ENCODE measurements around the gene IL4I1.

Gene IL4I1

GRCh38 chr19:49850221-49850486 is 46.5 kb downstream of the IL4I1 start:
- DNase-seq (ENCODE audit: low read depth) = no peak

GRCh38 chr19:49849433-49850220 is 47.1 kb downstream of the IL4I1 start:
- no peak for DNase-seq (ENCODE audit: low read depth)

DNA sequence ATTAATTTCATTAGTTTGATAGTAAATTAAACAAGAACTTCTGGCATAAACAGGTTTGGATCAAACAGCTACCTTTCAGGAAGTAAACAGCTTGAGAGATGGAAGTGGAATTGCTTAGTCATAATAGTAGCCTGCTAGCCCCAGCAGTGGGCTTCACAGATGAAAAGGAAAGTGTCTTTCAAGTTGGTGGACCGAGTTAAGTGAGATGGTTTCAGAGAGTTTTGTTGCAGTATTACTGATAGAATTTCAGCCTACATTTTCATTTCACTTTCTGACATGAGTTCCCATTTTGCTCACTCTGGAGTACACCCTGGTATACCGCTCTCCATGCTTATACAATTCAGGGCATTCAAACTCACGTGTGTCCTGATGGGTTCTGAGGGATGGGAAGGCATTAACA is 47.7 kb downstream of the IL4I1 start:
- no peak for DNase-seq (ENCODE audit: low read depth)

GRCh38 chr19:49847731-49848696 is 48.7 kb downstream of the IL4I1 start:
- no peak for DNase-seq (ENCODE audit: low read depth)

- DNase-seq (ENCODE audit: low read depth) = no peak
Observed at GRCh38 chr19:49846408-49846807, 50.3 kb downstream of the IL4I1 start.

- no peak for DNase-seq (ENCODE audit: low read depth)
Observed at GRCh38 chr19:49845414-49845813, 51.3 kb downstream of the IL4I1 start.

- DNase-seq (ENCODE audit: low read depth) = no peak
Observed at GRCh38 chr19:49844138-49845095, 52.3 kb downstream of the IL4I1 start.

DNA sequence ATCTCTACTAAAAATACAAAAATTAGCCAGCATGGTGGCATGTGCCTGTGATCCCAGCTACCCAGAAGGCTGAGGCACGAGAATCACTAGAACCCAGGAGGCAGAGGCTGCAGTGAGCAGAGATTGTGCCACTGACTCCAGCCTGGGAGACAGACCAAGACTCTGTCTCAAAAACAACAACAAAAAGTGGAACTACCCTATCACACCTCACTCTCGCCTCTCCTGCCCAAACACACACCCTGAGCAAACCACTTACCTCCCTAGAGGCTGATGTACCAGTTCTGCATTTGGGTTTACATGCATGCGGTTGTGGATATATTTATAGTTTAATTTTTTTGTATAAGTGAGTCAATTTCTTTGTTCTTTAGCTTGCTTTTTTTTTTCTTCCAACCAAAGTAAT is 53.4 kb downstream of the IL4I1 start:
- DNase-seq (ENCODE audit: low read depth) = no peak

GRCh38 chr19:49840736-49841249 is 55.9 kb downstream of the IL4I1 start:
- no peak for DNase-seq (ENCODE audit: low read depth)

DNA sequence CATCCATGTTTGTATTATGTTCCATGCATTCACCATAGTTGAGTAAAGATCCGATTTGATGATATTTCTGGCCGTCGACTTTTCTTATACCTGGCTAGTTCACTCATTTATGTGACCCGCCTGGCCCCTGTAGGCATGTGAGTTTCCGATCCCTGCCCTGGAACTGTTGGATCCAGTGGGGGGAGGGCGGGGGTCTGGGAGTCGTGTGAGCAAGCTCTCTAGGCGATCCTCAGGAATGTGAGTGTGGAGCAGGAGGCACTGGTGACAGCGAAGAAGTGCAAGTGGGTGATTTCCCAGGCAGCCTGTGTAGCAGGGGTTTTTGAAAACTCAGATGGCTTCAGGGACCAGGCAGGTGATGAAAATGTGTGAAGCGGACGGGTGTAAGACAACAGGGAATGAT is 56.4 kb downstream of the IL4I1 start:
- DNase-seq (ENCODE audit: low read depth) = no peak

GRCh38 chr19:49839713-49840112 is 57.0 kb downstream of the IL4I1 start:
- no peak for DNase-seq (ENCODE audit: low read depth)
